Glutamatergic neuron (in vitro differentiated cells): ENCODE results near the gene RNF213. TPM values are rescaled to one million over a fixed set of nuclear protein-coding genes. Genes with fewer than 3 reads are reported as not detected.
"Not testable (repeated sequence)": the region's sequence is repeated elsewhere in the genome, so short reads cannot be mapped to it uniquely, and the experiment has no call there.

Experiments
- DNase-seq: peaks from one replicate; pipeline ENCODE4 v3.0.0; 2022
- H3K27ac Mint-ChIP-seq: one replicate; pipeline ENCODE4 v1.8.0; 2020; ENCODE audit warnings: mild to moderate bottlenecking, mixed read lengths, inconsistent platforms; ENCODE audit not compliant: unreplicated experiment
- H3K27me3 Mint-ChIP-seq: one replicate; pipeline ENCODE4 v1.8.0; 2020; ENCODE audit warnings: mild to moderate bottlenecking, moderate library complexity, mixed read lengths, inconsistent platforms; ENCODE audit not compliant: unreplicated experiment
- H3K36me3 Mint-ChIP-seq: one replicate; pipeline ENCODE4 v1.8.0; 2020; ENCODE audit warnings: mild to moderate bottlenecking, mixed read lengths, inconsistent platforms; ENCODE audit not compliant: unreplicated experiment
- H3K4me1 Mint-ChIP-seq: one replicate; pipeline ENCODE4 v1.8.0; 2020; ENCODE audit warnings: mild to moderate bottlenecking, low read depth, mixed read lengths, inconsistent platforms; ENCODE audit not compliant: unreplicated experiment
- H3K4me3 Mint-ChIP-seq: one replicate; pipeline ENCODE4 v1.8.0; 2020; ENCODE audit warnings: mild to moderate bottlenecking, mixed read lengths, inconsistent platforms; ENCODE audit not compliant: unreplicated experiment
- H3K9me3 Mint-ChIP-seq: one replicate; pipeline ENCODE4 v1.8.0; 2020; ENCODE audit warnings: mild to moderate bottlenecking, moderate library complexity, mixed read lengths, inconsistent platforms; ENCODE audit not compliant: unreplicated experiment
- CTCF ChIP-seq: fragments of 200-600 bp; sonication (generic); IDR thresholded peaks from one replicate; pipeline ENCODE4 v1.5.0; 2021; ENCODE audit not compliant: partially characterized antibody, unreplicated experiment
- total RNA-seq: library from RNA; stranded (reverse); fragmentation: NEBNext Ultra II Directional; extraction: Animal tissue kit (Norgen Biotek cat#: 25700); gene quantifications from one replicate; pipeline ENCODE4 v1.2.1, GENCODE V29; 2021; ENCODE audit not compliant: unreplicated experiment

Gene RNF213
- total RNA-seq, 1 donor from 2014 or later, result 34.7 TPM

GRCh38 chr17:80396157-80397033, 135.7 kb downstream of the RNF213 start:
- H3K27me3 Mint-ChIP-seq, result no peaks in the 10 kb centered on the region
- H3K4me3 Mint-ChIP-seq, result no peak overlapping the region
- peaks cover 10% of the 10 kb centered on the region for H3K36me3 Mint-ChIP-seq
- no peak for DNase-seq
- H3K27ac Mint-ChIP-seq, result no peak overlapping the region
- peaks cover 24% of the 10 kb centered on the region for H3K4me1 Mint-ChIP-seq
- H3K9me3 Mint-ChIP-seq, result peaks cover 3% of the 10 kb centered on the region
- TF ChIP-seq CTCF, result no peak

- H3K27me3 Mint-ChIP-seq, result no peaks in the 10 kb centered on the region
- peaks cover 24% of the 10 kb centered on the region for H3K4me1 Mint-ChIP-seq
- H3K9me3 Mint-ChIP-seq, result peaks cover 3% of the 10 kb centered on the region
- no peak overlapping the region for H3K4me3 Mint-ChIP-seq
- peaks cover 10% of the 10 kb centered on the region for H3K36me3 Mint-ChIP-seq
- DNase-seq, result no peak
- TF ChIP-seq CTCF, result no peak
- H3K27ac Mint-ChIP-seq, result no peak overlapping the region
Measured at GRCh38 chr17:80397034-80397387, 136.4 kb downstream of the RNF213 start.

GRCh38 chr17:80397686-80398085, 137.0 kb downstream of the RNF213 start:
- no peak for DNase-seq
- Mint-ChIP-seq H3K4me1 (peaks cover 24% of the 10 kb centered on the region), H3K27me3 (no peaks in the 10 kb centered on the region), H3K9me3 (peaks cover 3% of the 10 kb centered on the region), H3K36me3 (peaks cover 10% of the 10 kb centered on the region), H3K4me3 (no peak overlapping the region), H3K27ac (no peak overlapping the region)
- TF ChIP-seq CTCF, result no peak

- H3K27ac Mint-ChIP-seq, H3K27me3 Mint-ChIP-seq, H3K9me3 Mint-ChIP-seq, DNase-seq: not testable (repeated sequence)
- H3K4me3 Mint-ChIP-seq, result peak overlapping the region; percentile 5
- peaks cover 10% of the 10 kb centered on the region for H3K36me3 Mint-ChIP-seq
- H3K4me1 Mint-ChIP-seq, result peaks cover 17% of the 10 kb centered on the region
Measured at GRCh38 chr17:80401086-80401485, 140.4 kb downstream of the RNF213 start.

GRCh38 chr17:80402102-80402501, 141.4 kb downstream of the RNF213 start:
- DNase-seq, H3K27ac Mint-ChIP-seq, H3K4me3 Mint-ChIP-seq, H3K9me3 Mint-ChIP-seq, H3K27me3 Mint-ChIP-seq: not testable (repeated sequence)
- Mint-ChIP-seq H3K4me1 (peaks cover 17% of the 10 kb centered on the region), H3K36me3 (peaks cover 10% of the 10 kb centered on the region)

- no peak for TF ChIP-seq CTCF
- DNase-seq, result no peak
- peaks cover 10% of the 10 kb centered on the region for H3K36me3 Mint-ChIP-seq
Measured at GRCh38 chr17:80402959-80403358, 142.3 kb downstream of the RNF213 start.

More at GRCh38 chr17:80402959-80403358, 142.3 kb downstream of the RNF213 start:
- H3K9me3 Mint-ChIP-seq, result peaks cover 3% of the 10 kb centered on the region
- peaks cover 17% of the 10 kb centered on the region for H3K4me1 Mint-ChIP-seq
- H3K27ac Mint-ChIP-seq, result no peak overlapping the region
- no peak overlapping the region for H3K4me3 Mint-ChIP-seq
- no peaks in the 10 kb centered on the region for H3K27me3 Mint-ChIP-seq
